ENCODE measurements around the gene LST1.
"Not testable (repeated sequence)": the region's sequence is repeated elsewhere in the genome, so short reads cannot be mapped to it uniquely, and the experiment has no call there.

DNA sequence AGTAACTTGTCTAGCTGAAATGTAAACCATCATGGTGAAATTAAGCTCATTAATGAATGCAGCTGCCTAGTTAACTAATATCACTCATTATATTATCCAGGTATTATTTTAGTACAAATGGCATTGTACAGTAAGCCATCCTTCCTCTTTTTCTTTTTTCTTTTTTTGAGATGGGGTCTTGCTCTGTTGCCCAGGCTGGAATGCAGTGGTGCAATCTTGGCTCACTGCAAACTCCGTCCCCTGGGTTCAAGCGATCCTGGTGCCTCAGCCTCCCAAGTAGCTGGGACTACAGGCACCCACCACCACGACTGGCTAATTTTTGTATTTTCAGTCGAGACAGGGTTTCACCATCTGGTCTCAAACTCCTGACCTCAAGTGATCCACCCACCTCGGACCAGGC lies 4.6 kb downstream of the LST1 start:
- TF ChIP-seq CTCF, POLR2A (IDR thresholded peaks at IDR 0.05): not testable (repeated sequence)
